NCI-H1417 (cell line): ENCODE data around the gene S100A14.

Experiments used
- DNase-seq, 3 experiments: peaks; one replicate each; lab custom pipeline; 2025; lab: John Stamatoyannopoulos, UW

The S100A14 gene

DNA sequence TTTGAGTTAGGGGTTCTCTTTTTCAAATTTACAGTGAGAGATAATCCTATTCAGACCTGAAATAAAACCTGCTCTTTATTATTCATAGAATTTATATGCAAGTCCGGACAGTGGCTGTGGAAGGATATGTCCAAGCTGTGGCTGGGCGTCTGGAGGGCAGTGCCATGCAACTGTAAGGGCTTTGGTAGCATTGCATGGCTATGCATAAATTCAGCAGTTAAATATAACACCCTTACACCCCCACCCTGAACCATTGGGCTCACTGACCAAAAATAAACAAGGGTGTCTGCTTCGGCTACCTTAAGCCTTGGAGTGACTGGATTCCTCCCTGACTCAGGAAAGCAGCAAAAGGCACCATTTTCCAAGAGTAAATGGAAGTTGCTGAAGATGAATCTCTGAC, 23.2 kb upstream of the S100A14 start:
- no peak for DNase-seq

DNA sequence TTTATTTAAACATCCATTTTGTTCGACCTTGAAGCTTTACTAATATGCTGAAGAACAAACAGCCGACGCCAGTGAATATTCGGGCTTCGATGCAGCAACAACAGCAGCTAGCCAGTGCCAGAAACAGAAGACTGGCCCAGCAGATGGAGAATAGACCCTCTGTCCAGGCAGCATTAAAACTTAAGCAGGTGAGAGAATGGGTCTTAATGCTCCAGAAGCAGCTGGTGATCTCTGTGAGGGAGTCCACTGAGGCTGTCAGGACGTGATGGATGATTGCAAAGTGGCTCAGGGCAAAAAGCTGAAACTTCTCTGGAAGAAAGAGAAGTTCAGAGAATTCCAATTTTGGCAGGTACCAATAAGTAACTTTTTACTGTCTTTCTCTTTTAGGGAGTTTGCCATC, 22.1 kb upstream of the S100A14 start:
- DNase-seq, result no peak

DNA sequence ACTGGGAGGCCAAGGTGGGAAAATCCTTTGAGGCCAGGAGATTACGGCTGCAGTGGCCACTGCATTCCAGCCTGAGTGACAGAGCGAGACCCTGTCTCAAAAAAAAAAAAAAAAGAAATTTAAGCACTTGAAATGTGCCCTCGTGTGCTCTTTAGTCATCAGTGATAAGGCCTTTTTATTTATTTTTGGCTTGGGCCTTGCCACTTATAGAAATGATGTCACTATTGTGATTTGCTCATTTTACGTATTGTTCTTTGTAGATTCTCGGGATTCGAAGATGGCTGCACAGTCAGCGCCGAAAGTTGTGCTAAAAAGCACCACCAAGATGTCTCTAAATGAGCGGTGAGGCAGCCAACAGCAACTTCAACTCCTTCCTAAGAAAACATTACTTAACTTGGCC, 20.2 kb upstream of the S100A14 start:
- DNase-seq, result no peak

DNA sequence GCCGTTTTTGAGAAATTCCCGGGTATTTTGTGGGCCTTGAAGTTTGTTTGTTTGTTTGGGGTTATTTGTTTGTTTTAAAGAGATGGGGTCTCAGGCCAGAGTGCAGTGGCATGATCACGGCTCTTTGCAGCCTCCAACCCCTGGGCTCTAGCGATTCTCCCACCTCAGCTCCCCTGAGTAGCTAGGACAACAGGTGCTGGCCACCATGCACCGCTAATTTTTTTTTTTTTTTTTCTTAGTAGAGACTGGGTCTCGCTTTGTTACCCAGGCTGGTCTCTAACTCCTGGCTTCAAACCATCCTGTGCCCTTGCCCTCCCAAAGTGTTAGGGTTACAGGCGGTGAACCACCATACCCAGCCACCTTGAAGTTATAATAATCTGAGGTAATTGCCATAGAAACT, 19.7 kb upstream of the S100A14 start:
- no peak for DNase-seq

DNA sequence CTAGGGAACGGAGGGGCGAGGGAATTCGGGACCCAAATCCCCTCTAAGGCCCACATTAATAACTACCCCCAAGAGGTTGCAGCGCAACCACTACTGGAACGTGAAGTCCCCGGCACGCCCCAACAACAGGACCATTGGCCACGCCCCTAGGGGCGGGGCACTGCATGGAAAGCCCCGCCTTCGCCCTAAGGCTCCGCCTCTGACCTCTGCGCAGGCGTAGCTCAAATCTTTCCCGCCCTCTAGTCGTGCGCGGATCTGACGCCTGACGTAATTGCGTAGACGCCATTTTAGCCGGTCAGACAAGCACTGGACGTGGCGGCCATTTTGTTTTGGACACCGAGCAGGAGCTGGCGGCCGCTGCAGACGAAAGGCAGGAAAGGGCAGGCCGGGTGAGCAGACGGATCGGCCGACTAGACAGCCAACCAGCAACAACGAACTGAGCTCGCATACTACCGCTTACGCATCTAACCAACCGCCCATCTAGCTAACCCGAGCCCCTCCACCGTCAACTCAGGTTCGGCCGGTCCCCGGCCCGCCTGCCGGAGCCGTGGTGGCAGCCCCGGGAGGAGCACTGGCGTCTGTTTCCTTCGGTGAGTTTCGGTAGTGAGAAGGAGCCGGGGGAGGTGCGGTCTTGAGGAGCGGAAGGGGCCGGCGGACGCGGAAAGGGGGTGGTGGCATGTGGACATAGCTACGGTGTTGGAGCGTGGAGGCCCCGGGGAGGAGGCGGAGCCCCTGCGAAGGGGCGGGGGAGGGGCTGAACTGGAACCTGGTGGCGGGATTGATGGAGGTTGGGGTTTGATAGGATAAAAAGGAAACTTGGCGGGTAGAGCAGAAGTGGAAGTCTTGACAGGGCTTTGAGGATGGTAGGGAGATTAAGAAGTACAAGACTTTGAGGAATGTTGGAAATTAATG, 17.9 kb upstream of the S100A14 start, which contains the start of gene CHTOP:
TSS of gene CHTOP (plus strand) at position 313 of the 912 bp plus-strand sequence. CDS start 2,523 bp downstream, outside the sequence.
- peak; percentile 96 to 100 (median 99) for DNase-seq

DNA sequence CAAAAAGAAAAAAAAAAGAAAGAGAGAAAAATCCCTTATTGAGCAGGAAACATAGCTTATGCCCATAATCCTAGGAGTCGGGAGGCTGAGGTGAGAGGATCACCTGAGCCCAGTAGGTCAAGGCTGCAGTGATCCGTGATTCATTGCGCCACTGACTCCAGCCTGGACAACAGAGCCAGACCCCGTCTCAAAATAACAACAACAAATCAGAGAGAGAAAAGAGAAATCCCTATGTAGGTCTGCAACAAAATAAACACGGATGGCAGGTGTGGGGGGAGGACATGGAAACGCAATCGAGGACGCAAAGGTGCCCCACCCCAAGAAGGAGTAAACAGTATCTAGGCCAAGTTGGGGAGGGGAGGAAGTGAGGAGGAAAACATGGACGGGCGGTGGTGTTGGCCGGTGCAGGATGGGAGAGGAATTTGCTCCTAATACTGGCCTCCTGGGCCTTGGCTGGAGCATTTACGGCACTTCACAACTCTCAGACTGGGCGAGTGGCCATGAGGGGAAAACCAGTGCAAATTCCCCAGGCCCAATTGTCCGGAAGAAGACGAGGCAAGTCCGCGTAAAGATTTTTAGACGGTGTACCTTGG, 17.1 kb upstream of the S100A14 start:
- DNase-seq, result no peak

DNA sequence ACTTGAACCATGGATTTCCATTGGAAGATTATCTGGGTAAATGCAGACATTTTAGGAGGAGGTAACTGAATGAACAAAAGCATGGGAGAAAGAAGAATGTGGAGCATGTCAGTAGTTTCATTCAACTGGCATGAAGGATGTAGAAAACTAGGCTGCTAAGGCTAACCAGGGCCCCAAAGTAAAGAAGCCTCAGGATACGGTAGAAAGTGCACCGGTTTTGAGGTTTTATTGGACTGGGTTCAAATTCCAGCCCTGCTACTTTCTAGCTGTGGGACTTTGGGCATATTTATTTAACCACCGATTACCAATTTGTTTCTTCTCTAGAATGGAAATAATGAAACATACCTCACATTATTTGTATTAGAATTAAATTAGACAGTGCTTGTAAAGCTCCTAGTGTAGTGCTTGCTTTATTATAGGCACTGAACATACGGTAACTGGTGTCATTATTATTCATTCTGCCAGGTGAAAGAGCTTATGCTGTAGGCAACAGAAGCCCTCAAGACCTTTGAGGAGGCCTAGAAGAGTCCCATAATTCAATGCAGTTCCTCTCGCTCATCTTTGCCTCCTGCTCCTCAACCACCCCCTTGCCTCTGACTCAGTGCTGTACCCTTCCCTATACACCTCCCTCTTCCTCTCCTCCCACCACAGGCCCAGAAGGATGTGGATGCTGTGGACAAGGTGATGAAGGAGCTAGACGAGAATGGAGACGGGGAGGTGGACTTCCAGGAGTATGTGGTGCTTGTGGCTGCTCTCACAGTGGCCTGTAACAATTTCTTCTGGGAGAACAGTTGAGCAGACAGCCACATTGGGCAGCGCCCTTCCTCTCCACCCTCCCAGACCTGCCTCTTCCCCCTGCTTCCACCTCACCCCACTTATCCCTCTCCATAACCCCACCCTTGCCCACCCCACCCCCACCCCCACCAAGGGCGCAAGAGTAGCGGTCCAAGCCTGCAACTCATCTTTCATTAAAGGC, 15.2 kb upstream of the S100A14 start:
- DNase-seq, result no peak

DNA sequence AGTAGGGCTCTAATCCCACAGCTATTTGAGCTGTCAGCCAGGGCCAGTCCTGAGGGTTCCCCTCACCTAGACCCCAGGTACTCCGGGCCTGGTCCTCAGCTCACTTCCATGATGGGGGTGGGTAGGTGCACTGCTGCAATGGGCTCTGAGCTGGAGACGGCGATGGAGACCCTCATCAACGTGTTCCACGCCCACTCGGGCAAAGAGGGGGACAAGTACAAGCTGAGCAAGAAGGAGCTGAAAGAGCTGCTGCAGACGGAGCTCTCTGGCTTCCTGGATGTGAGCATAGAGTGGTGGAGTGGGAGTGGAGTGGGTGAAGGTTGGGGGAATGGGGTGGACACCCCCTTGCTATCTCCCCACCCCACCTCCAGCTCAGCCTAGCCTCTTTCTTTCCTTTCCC, 14.3 kb upstream of the S100A14 start:
- DNase-seq, result no peak

DNA sequence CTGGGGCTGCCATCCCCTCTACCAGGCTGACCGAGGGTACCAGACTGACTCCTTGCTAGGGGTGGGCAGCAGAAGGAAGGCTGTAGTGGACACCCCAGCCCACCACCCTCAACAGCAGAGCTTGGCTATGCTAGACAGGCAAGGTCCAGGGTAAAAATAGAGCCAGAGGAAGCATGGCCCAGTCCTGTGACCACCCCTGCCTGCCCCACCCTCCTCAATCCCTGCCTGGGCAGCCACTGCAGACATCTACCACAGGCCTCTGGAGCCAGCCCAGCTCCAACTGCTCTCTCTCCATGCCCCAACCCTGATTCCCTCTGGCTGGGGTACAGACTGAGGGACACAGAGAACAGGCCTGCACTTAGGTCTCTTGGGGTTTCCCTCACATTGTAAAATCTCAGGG, 13.8 kb upstream of the S100A14 start:
- no peak for DNase-seq

DNA sequence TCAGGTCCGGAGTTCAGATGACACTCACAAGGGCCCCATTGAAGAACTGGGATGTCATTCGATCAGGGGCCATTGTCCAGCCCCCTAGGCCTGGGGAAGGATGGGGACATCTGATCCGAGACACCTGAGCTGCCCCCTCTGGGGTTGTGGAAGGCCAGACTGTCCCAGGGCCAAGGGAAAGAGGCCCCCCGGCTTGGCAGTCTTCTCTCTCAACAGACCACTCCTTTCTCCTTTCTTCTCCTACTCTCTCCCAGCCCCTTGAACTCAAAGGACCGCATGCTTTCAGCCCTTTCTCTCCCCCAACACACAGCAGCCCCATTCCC, 13.2 kb upstream of the S100A14 start:
- DNase-seq, result no peak

DNA sequence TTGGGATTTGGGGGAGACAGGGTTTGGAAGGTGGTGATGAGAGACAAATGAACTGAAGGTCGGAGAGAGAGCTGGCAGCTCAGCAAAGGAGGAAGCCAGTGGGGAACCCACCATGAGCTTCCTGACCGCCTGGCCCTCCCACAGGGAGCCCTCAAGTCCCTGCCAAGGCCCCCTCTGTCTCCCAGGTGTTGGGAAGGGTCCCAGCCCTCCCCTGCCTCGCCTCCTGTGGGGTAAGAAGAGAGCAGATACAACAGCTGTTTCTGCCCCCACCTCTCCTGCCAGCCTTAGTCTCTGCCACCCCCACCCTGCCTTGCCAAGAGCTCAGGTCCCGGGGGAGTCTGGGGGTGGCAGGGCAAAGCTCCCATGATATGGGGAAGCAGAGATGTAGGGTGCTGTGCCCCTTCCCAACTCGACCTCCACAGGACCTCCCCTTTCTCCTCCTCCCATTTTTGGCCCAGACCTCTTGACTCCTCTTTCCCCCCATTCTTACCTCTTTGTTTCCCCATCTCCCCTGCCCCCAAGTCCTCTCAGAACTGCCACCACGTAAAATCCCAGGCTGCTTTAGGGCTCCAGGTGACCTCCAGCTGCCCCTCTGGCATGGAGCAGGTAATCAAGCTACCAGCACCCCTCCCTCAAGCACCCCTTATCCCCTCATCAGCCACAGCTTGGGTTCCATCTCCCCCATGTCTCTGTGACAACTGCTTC, 12.7 kb upstream of the S100A14 start:
- no peak for DNase-seq

DNA sequence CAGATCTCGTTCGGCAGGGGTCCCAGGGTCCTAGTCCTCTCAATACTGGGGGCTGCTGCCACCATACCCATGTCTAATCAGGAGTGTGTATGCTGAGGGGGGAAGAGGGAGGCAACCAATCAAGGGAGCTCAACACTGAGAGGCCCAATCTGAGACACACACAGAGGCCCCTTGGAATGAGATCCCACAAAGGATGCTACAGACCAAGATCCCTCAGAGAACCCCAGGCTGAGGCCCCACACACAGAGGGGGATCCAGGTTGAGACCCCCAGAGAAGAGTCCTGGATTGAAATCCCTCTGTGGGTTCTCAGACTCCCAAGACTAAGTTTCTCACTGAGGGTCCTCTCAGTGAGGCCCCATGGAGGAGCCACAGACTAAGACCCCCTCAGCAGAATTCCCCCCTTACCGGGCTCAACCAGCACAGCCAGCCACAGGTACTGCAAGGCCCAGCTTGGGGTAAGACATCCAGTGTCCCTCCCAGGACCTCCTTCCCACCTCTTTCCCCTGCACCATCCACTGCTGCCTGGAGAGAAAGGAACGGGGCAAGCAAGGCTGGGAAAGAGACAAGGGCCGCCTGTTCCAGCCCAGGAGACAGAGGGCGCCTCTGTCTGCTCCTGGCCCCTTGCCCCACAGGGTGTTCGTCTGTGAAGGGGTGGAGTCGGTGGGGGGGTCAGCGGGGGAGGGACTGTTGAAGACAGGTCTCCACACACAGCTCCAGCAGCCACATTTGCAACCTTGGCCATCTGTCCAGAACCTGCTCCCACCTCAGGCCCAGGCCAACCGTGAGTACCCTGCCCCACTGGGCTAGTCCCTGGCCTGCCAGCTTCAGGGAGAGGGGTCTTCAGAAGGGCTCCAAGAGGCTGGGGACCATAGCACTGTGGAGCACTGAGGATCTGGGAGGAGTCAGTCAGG, 11.8 kb upstream of the S100A14 start, which contains the start of gene S100A1:
TSS of gene S100A1 (plus strand) at position 720 of the 912 bp plus-strand sequence. CDS start 2,088 bp downstream, outside the sequence.
- DNase-seq, result no peak

DNA sequence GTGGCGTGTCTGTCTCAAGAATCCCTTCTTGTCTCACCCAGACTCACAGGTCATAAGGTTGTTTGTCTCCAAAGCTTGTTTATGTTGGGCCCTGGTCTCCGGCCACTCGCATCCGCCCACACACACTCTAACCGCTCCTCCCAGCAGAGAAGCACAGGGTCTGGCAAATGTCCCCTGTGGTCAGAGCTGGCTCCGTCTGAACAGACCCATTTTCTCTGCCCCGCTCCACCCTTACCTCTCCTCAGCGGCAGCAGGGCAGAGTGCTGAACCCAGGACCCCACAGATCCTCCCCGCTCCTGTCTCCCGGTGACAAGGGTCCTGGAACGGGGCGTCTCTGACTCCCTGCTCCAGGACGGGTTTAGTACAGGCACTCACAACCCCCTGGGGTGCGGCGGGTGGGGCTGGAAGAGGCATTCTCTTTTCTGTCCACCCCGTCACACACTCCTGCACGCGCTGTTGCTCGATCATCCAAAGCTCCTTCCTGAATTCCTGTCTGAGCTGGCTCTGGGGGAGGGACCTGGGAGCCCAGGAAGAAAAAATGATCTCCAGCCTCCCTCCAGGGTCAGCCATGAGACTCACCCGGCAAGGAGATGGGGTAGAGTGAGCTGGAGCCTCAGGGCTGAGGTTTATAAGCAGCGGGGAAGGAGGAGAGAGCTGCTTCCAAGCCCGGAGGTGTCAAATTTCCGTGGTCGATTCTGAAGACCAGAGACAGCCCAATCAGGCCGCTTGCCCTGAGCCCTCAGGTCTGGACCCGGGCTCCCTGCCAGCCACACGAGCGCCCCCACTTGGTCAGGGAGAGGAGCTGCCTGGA, 11.0 kb upstream of the S100A14 start, which contains the start of gene S100A13:
TSS of gene S100A13 (minus strand) at position 602 of the 811 bp plus-strand sequence. CDS start 1,033 bp downstream, outside the sequence.
- peak; percentile 82 to 98 (median 85) for DNase-seq

DNA sequence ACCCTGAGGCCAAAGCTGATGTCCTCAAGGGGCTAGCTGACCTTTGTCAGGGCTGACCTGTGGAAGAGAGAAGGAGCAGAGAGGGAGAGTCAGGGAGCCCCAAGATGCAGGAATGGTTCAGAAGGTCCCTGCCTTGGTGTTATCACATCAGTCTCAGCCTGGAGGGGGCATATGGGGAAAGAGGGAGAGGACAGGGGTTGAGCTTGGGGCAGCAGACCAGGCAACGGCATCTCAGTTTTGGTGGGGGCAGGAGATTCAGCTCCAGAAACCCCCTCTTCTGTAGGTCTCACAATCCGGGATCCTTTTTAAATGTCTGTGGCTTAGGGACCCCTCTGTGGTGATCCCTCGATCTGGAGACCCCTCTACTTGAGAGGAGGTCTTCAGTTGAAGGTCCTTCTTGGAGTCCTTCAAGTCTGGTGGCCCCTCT, 10.4 kb upstream of the S100A14 start:
- no peak for DNase-seq

DNA sequence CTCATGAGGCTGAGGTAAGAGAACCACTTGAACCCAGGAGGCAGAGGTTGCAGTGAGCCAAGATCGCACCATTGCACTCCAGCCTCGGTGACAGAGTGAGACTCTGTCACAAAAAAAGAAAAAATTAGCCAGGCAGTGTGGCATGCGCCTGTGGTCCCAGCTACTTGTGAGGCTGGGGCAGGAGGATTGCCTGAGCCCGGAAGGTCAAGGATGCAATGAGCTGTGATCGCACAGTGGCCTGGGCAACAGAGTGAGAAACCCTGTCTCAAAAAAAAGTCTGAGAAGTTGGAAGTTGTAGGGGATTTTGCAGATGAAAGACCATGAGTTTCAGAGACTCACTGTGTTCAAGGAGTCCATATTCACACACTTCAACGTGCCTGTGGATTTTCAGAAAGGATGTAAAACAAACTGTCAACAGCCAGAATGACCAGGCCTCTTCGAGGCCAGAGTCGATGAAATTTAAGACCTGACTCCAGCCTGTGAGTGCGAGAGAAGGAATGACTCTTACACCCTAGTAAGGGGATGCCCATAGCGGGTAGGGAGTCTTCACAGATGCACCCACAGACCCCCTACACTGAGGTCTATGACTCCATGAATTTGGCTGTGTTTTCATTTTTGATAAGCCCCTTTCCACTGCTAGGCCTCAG, 9.0 kb upstream of the S100A14 start:
- no peak for DNase-seq

DNA sequence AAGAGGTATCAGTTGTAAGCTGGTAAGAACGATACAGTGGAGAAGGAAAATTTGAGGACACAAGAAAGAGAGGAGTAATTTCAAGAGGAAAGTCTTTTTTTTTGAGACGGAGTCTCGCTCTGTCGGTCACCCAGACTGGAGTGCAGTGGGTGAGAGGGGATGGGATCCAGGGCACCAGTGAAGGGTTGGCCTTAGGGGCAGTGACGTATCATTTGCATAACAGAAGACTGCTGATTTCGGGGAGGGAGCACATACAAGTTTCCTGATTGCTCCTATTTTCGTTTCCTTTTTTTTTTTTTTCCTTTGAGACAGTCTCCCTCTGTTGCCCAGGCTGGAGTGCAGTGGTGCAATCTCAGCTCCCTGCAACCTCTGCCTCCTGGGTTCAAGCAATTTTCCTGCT, 7.0 kb upstream of the S100A14 start:
- no peak for DNase-seq

DNA sequence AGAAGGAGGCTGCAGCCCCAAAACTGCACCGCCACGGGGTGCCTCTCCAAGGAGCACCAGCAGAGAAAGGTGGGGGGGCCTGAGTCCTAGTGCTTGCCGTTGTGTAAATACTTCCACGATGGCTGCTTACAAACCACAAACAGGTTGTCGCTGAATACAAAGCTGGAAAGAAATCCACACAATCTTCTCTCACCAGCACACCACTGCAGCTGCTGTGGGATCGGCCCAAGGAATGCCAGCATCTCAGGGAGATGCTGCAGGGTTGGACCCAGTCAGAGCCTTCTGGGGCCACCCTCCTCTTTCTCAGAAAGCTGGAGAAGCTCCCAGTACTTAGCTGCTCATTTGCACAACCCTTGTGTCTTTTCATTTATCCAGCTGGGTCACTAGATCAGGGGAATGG, 3.0 kb upstream of the S100A14 start:
- no peak for DNase-seq

DNA sequence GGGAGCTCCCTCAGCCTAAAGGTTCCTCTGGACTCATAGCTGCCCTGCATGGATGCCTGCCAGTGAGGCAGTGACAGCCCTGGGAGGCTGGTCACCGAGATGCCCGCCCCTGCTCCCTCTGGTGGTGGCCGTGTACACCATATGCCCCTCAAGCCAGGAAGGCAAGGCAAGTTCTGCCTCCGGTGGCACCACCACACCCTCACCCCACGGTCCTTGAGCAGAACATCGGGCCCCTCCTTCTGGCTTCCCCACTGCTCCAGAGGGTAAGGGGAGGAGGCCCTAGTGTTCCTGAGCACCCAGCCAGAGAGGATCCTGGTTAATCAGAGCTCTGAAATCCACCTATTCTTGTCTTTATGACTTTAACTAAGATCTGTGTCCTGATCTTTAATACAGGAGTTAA, 1.5 kb upstream of the S100A14 start:
- peak; percentile 52 to 72 (median 69) for DNase-seq

DNA sequence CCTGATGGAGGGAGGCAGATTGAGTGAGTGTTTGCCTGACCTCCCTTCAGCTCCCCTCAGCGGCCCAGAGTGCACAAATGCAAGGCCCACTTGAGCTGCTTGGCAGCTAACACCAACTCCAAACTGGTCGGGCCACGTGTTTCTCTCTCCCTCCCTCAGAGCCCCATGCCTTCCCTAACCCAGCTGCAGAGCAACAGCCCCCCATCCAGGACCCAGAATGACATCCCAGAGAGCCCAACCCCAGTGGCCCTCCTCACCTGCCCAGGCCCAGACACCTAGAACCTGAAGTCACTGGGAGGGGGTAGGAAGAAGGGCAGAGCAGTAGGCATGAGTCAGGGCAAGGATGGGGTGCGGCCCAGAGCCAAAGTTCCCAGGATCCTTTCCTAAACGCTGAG, 789 bp upstream of the S100A14 start:
- no peak for DNase-seq
